Mesodermal cell (in vitro differentiated cells): ENCODE measurements around the gene OR10C1. TPM values are rescaled to one million over a fixed set of nuclear protein-coding genes. Genes with fewer than 3 reads are reported as not detected.
"Not testable (repeated sequence)": the region's sequence is repeated elsewhere in the genome, so short reads cannot be mapped to it uniquely, and the experiment has no call there.

Experiments used
- H3K27ac ChIP-seq: 2 replicates; pipeline ENCODE4 v1.7.0; 2013; ENCODE audit warnings: mild to moderate bottlenecking, low read depth, low read length, moderate library complexity; ENCODE audit not compliant: severe bottlenecking
- H3K36me3 ChIP-seq: 2 replicates; pipeline ENCODE4 v1.7.1; 2013; ENCODE audit warnings: mild to moderate bottlenecking, low read length, moderate library complexity; ENCODE audit not compliant: control insufficient read depth, insufficient read depth
- H3K4me1 ChIP-seq: one replicate; pipeline ENCODE4 v1.7.1; 2013; ENCODE audit warnings: mild to moderate bottlenecking, low read length; ENCODE audit not compliant: insufficient read depth, control insufficient read depth, poor library complexity, severe bottlenecking
- H3K4me3 ChIP-seq: 2 replicates; pipeline ENCODE4 v1.7.0; 2013; ENCODE audit warnings: low read length, control low read depth, mild to moderate bottlenecking; ENCODE audit not compliant: insufficient read depth, poor library complexity, severe bottlenecking; ENCODE audit errors: extremely low read depth
- H3K9me3 ChIP-seq: 2 replicates; pipeline ENCODE4 v1.7.1; 2013; ENCODE audit warnings: mild to moderate bottlenecking, low read length, moderate library complexity; ENCODE audit not compliant: control insufficient read depth
- WGBS, 2 experiments: methylation state at CpG; one replicate each; pipeline ENCODE4 v1.1.5; 2013; ENCODE audit warnings: missing lambda C conversion rate in 2 of 2; ENCODE audit not compliant: insufficient coverage in 2 of 2; 5-methylcytosine and 5-hydroxymethylcytosine counted together
- polyA plus RNA-seq, 2 experiments: library from polyadenylated mRNA; stranded (reverse); fragments of 50-300 nt; gene quantifications; one replicate each; pipeline ENCODE4 v1.2.3, GENCODE V29; 2013

OR10C1 gene
- polyA plus RNA-seq (2013, experiment 1 of 2), result not detected
- polyA plus RNA-seq (2013, experiment 2 of 2), result not detected

- Histone ChIP-seq H3K27ac (no peak within 1 kb of the TSS), H3K36me3 (no peaks in the 10 kb centered on the region), H3K4me3 (no peak within 1 kb of the TSS), H3K4me1 (no peaks in the 10 kb centered on the region), H3K9me3 (peaks cover 4% of the 10 kb centered on the region)
These were observed at the start of gene OR10C1 for GRCh38 chr6:29439006-29439405. Gene OR10C1 (plus strand): TSS chr6:29439306. CDS start chr6:29440016, 710 bp downstream.

GRCh38 chr6:29395331-29395730, 43.8 kb upstream of the OR10C1 start, which contains the start of gene OR12D2:
Gene OR12D2 (plus strand): TSS chr6:29395631. CDS start chr6:29396700, 1,069 bp downstream.
- Histone ChIP-seq H3K4me3 (no peak within 1 kb of the TSS), H3K36me3 (no peaks in the 10 kb centered on the region), H3K4me1 (no peaks in the 10 kb centered on the region), H3K27ac (no peak within 1 kb of the TSS), H3K9me3 (no peaks in the 10 kb centered on the region)

GRCh38 chr6:29399525-29399924, 39.6 kb upstream of the OR10C1 start:
- WGBS, 2 experiments, result no CpG with 5 or more reads among the region's 2 CpGs
- Histone ChIP-seq H3K27ac (no peak overlapping the region), H3K4me3 (no peak overlapping the region), H3K9me3 (no peaks in the 10 kb centered on the region), H3K36me3 (no peaks in the 10 kb centered on the region), H3K4me1 (no peaks in the 10 kb centered on the region)

GRCh38 chr6:29403801-29404200, 35.3 kb upstream of the OR10C1 start:
- H3K9me3 ChIP-seq, result no peaks in the 10 kb centered on the region
- no peak overlapping the region for H3K4me3 ChIP-seq
- H3K4me1 ChIP-seq, result no peaks in the 10 kb centered on the region
- H3K36me3 ChIP-seq, result no peaks in the 10 kb centered on the region
- H3K27ac ChIP-seq, result no peak overlapping the region
- 75 to 100% methylated on average over 1 of the region's 1 CpG for WGBS, 2 experiments

- Histone ChIP-seq H3K27ac (no peak within 1 kb of the TSS), H3K36me3 (no peaks in the 10 kb centered on the region), H3K4me3 (no peak within 1 kb of the TSS), H3K4me1 (peaks cover 5% of the 10 kb centered on the region), H3K9me3 (no peaks in the 10 kb centered on the region)
These were observed 24.5 kb upstream of the OR10C1 start, which contains the start of gene OR12D1 for GRCh38 chr6:29414588-29414987. Gene OR12D1 (plus strand): TSS chr6:29414928.

GRCh38 chr6:29419516-29419915, 19.6 kb upstream of the OR10C1 start:
- no peak overlapping the region for H3K4me3 ChIP-seq
- no peaks in the 10 kb centered on the region for H3K9me3 ChIP-seq
- H3K4me1 ChIP-seq, result peaks cover 5% of the 10 kb centered on the region
- H3K36me3 ChIP-seq, result no peaks in the 10 kb centered on the region
- WGBS, 2 experiments, result 82 to 88% methylated on average over 1 of the region's 3 CpGs
- peak overlapping the region; percentile 30 for H3K27ac ChIP-seq

GRCh38 chr6:29424168-29424567, 14.9 kb upstream of the OR10C1 start:
- Histone ChIP-seq H3K9me3 (no peaks in the 10 kb centered on the region), H3K4me3 (no peak overlapping the region), H3K4me1 (peaks cover 3% of the 10 kb centered on the region), H3K36me3 (no peaks in the 10 kb centered on the region), H3K27ac (no peak overlapping the region)
- WGBS, 2 experiments, result no CpG with 5 or more reads among the region's 2 CpGs

GRCh38 chr6:29424575-29424974, 14.5 kb upstream of the OR10C1 start:
- WGBS, 2 experiments, result 100% methylated on average over 1 of the region's 2 CpGs; no CpG with 5 or more reads in 1 of the 2 experiments

GRCh38 chr6:29425075-29425474, 14.0 kb upstream of the OR10C1 start:
- H3K27ac ChIP-seq, result no peak overlapping the region
- no peaks in the 10 kb centered on the region for H3K4me1 ChIP-seq
- H3K4me3 ChIP-seq, result no peak overlapping the region
- WGBS, 2 experiments, result no CpG with 5 or more reads among the region's 1 CpG
- no peaks in the 10 kb centered on the region for H3K36me3 ChIP-seq
- H3K9me3 ChIP-seq, result no peaks in the 10 kb centered on the region

More at GRCh38 chr6:29424575-29424974, 14.5 kb upstream of the OR10C1 start:
- Histone ChIP-seq H3K4me1 (no peaks in the 10 kb centered on the region), H3K4me3 (no peak overlapping the region), H3K36me3 (no peaks in the 10 kb centered on the region), H3K27ac (no peak overlapping the region), H3K9me3 (no peaks in the 10 kb centered on the region)

GRCh38 chr6:29426654-29427053, 12.5 kb upstream of the OR10C1 start:
- Histone ChIP-seq H3K36me3 (no peaks in the 10 kb centered on the region), H3K9me3 (no peaks in the 10 kb centered on the region), H3K4me3 (no peak overlapping the region), H3K4me1 (no peaks in the 10 kb centered on the region), H3K27ac (no peak overlapping the region)
- 80 to 100% methylated on average over 1 to 2 of the region's 3 CpGs for WGBS, 2 experiments

GRCh38 chr6:29436730-29437129, 2.4 kb upstream of the OR10C1 start:
- WGBS, 2 experiments, result 79 to 95% methylated on average over 4 to 15 of the region's 18 CpGs
- H3K4me3 ChIP-seq, H3K9me3 ChIP-seq, H3K4me1 ChIP-seq, H3K27ac ChIP-seq, H3K36me3 ChIP-seq: not testable (repeated sequence)
